Measurements from ENCODE around the gene RXRA. TPM values are rescaled to one million over a fixed set of nuclear protein-coding genes. Genes with fewer than 3 reads are reported as not detected.

Gene RXRA
- total RNA-seq, 1 donor from 2014 or later = 66.9 TPM

DNA sequence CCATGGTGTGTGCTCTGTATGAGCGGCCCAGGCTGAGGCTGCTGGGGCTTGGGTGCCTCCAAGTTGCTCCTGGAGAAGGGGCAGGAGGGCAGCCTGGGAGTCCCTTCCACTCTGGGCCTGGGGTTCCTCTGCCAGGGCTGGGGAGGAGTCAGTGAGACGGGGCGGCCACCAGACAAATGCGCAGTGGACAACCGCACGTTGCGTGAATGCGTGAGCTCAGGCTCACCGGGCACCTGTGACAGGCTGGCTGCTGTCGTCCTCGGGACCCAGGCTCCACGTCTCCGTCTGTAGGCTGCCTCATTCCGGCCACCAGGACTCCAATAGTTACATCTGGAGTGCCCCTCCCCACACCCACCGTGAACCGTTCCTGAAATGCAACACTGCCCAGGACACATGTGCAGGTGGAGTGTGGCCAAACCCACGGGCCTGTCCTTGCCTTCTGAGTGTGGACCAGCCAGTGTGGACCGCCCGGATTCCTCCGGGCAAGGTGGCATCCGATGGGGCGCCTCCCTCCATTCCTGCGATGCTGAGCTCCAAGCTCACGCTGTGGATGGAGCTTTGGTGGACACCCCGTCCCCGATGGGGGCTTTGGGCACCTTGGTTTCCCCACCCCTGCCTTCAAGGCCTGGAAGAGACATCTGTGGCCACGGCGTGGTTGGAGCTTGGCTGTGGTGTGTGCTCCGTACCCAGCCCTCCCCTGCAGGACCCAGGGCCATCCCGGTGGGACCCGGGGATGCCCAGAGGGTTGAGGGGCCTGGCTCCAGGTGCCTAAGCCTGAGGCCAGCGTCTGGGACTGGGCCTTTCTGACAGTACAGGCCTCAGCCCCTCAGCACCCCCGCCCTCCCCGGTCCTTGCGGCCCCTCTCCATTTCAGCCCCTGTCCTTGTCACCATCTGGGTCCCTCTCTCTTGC lies 34.0 kb upstream of the RXRA start:
- no peaks in the 10 kb centered on the region for H3K27me3 Mint-ChIP-seq
- no peak overlapping the region for H3K27ac Mint-ChIP-seq
- no peak for DNase-seq (ENCODE audit: extremely low spot score, unreplicated experiment)
- no peaks in the 10 kb centered on the region for H3K9me3 Mint-ChIP-seq
- no peaks in the 10 kb centered on the region for H3K36me3 Mint-ChIP-seq
- H3K4me1 Mint-ChIP-seq (ENCODE audit: unreplicated experiment) = peaks cover 20% of the 10 kb centered on the region
- no peak overlapping the region for H3K4me3 Mint-ChIP-seq
- TF ChIP-seq, protein P1, sequence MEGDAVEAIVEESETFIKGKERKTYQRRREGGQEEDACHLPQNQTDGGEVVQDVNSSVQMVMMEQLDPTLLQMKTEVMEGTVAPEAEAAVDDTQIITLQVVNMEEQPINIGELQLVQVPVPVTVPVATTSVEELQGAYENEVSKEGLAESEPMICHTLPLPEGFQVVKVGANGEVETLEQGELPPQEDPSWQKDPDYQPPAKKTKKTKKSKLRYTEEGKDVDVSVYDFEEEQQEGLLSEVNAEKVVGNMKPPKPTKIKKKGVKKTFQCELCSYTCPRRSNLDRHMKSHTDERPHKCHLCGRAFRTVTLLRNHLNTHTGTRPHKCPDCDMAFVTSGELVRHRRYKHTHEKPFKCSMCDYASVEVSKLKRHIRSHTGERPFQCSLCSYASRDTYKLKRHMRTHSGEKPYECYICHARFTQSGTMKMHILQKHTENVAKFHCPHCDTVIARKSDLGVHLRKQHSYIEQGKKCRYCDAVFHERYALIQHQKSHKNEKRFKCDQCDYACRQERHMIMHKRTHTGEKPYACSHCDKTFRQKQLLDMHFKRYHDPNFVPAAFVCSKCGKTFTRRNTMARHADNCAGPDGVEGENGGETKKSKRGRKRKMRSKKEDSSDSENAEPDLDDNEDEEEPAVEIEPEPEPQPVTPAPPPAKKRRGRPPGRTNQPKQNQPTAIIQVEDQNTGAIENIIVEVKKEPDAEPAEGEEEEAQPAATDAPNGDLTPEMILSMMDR (conservative IDR thresholded peaks at IDR 0.05) = no peak

DNA sequence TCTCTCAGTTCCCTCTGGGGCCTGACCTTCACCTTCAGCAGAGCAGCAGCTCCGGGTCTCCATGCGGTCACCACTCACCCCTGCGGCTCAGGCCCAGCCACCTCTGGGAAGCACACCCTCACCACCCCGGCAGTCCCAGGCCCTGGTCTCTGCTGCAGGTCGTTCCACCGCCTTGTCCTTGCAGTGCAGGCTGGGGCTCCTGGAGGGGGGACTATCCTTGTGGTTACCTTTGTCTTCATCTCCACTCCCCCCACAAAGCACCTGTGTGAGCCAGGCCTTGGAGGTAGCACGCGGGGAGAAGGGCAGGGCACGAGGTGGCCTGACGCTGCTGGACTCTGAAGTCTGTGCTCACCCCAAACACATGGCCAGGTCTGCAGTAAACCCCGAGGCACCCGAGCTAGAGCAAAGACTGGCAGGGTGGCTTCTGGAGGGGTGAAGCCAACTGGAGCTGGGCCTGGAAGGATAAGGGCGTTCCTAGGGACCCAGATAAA lies 33.2 kb upstream of the RXRA start:
- Mint-ChIP-seq H3K4me3 (no peak overlapping the region), H3K9me3 (no peaks in the 10 kb centered on the region), H3K27me3 (no peaks in the 10 kb centered on the region), H3K27ac (no peak overlapping the region), H3K4me1 (ENCODE audit: unreplicated experiment) (peaks cover 15% of the 10 kb centered on the region), H3K36me3 (no peaks in the 10 kb centered on the region)
- TF ChIP-seq, protein P1 (conservative IDR thresholded peaks at IDR 0.05) = no peak
- DNase-seq (ENCODE audit: extremely low spot score, unreplicated experiment) = no peak

DNA sequence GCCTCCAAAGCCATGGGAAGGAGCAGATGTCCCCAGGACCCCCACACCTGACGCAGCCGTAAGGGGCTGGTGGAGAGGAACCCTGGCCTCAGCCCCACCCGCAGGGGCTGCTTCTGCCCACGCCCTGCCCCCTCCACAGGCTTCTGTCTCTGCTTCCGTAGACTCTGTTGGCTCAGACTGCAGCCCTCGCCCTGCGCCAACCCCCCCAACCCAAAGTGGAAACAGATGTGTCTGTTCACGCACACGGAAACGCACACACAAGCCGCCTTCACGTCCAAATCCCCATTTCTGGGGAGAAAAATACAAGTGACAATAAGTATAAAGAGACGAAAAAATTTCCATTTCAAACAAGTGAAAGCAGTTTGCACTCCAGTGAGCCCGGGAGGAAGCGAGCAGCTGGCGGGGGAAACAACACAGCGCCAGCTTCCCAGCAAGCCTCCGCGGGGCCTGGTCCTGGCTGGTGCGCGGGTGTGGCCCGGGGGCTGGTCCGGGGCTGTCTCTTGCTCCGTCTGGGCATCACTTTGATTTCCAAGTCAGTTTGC lies 32.6 kb upstream of the RXRA start:
- Mint-ChIP-seq H3K27ac (no peak overlapping the region), H3K4me1 (ENCODE audit: unreplicated experiment) (peaks cover 14% of the 10 kb centered on the region), H3K4me3 (no peak overlapping the region), H3K36me3 (no peaks in the 10 kb centered on the region), H3K27me3 (no peaks in the 10 kb centered on the region), H3K9me3 (no peaks in the 10 kb centered on the region)
- no peak for DNase-seq (ENCODE audit: extremely low spot score, unreplicated experiment)
- TF ChIP-seq, protein P1 (conservative IDR thresholded peaks at IDR 0.05) = no peak

DNA sequence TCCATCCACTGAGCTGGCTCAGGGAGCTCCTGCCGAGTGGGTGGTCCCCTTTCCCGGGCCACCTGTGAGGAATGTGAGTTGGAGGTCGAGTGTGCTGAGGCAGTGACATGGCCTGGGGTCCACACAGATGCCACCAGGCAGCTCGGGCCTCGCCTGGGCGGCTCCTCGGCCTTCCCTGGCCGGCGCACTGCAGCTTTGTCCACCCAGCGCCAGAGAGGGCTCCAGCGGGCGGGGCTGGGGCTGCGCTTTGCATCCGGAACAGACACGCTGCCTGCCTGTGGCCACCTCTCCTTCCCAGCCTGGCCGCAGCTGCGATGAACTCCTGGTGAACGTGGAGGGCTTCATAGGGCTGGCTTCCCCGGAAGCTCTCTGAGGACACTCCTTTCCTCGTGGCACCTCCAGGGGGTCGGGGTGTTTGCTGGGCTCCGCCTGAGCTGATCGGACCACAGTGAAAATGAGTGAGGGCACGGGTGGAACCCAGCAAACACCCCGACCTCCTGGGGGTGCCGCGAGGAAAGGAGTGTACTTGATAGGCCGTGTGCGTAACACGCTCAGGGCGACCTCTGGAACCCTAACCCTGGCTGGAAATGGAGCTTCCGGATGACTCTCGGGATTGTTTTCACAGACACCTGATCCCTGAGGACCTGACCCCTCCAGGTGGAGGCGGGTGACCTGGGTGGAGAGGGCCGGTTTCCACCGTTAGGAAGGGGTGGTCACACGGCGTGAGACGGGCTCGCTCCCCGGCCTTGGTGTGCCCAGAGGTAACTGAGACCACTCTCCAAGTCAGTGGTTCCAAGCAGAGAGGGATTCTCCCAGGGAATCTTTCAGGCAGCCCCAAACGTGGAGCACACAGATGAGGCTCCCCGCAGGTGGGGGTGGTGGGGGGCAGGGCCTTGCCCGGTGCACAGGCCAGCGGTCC lies 31.8 kb upstream of the RXRA start:
- H3K36me3 Mint-ChIP-seq = no peaks in the 10 kb centered on the region
- no peaks in the 10 kb centered on the region for H3K27me3 Mint-ChIP-seq
- TF ChIP-seq, protein P1 (conservative IDR thresholded peaks at IDR 0.05) = no peak
- no peaks in the 10 kb centered on the region for H3K9me3 Mint-ChIP-seq
- peaks cover 14% of the 10 kb centered on the region for H3K4me1 Mint-ChIP-seq (ENCODE audit: unreplicated experiment)
- DNase-seq (ENCODE audit: extremely low spot score, unreplicated experiment) = no peak
- no peak overlapping the region for H3K27ac Mint-ChIP-seq
- no peak overlapping the region for H3K4me3 Mint-ChIP-seq

DNA sequence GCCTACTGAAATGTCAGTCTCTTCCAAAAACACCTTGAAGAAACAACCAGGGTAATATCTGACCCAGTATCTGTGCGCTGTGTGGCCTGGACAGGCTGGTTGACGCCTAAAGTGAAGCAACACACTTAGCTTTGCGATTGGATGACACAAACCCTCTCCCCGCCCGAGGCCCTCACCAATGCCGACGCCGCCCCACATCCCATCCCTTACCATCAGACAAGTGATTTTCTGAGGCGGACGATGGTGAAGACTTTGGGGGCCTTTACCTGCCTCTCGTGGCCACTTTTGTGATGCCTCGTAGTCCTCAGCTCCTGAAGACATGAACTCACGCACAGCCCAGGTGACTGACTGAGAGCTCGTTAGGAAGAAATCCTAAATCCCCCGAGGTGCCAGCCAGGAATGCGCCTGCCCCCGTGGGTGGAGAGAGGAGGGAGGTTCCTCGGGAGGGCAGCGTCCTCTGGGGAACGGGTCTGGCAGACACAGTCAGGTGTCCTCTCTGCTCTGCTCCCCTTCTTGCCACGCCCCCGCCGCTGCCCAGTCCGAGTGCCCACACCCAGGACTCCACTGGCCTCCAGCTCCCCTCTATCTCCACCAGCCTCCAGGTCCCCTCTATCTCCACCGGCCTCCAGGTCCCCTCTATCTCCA lies 31.0 kb upstream of the RXRA start:
- H3K36me3 Mint-ChIP-seq = no peaks in the 10 kb centered on the region
- no peak for DNase-seq (ENCODE audit: extremely low spot score, unreplicated experiment)
- H3K27ac Mint-ChIP-seq = peak overlapping the region; percentile 46
- H3K27me3 Mint-ChIP-seq = no peaks in the 10 kb centered on the region
- H3K4me3 Mint-ChIP-seq = no peak overlapping the region
- TF ChIP-seq, protein P1 (conservative IDR thresholded peaks at IDR 0.05) = no peak
- no peaks in the 10 kb centered on the region for H3K9me3 Mint-ChIP-seq
- H3K4me1 Mint-ChIP-seq (ENCODE audit: unreplicated experiment) = peaks cover 14% of the 10 kb centered on the region

Measured in type B pancreatic cell (in vitro differentiated cells).